Body of pancreas (tissue), 4 donors: ENCODE measurements around the gene RICTOR. TPM values are rescaled to one million over a fixed set of nuclear protein-coding genes. Genes with fewer than 3 reads are reported as not detected.

Experiments used
- ATAC-seq: fragments of 150-250 bp; one replicate; pipeline ENCODE4 v1.9.1; 2016
- DNase-seq, 4 donors: peaks; one replicate each; pipeline ENCODE4 v3.0.0-alpha.2; 2019
- H3K27ac ChIP-seq, 4 donors: fragments of 200-600 bp; sonication (generic); 1 replicate in 3 of 4; 2 replicates in 1 of 4; pipeline versions ENCODE4 v1.5.1 to v1.6.1; 2016 to 2019; ENCODE audit warnings: mild to moderate bottlenecking in 1 of 4, mixed read lengths in 1 of 4, moderate library complexity in 1 of 4
- H3K27me3 ChIP-seq, 2 donors: fragments of 200-600 bp; sonication (generic); one replicate each; pipeline ENCODE4 v1.6.0; 2016; ENCODE audit warnings: mild to moderate bottlenecking in 1 of 2
- H3K36me3 ChIP-seq, 2 donors: fragments of 200-600 bp; sonication (generic); replicated peaks in 1 of 2; 2 replicates each; pipeline ENCODE4 v1.5.1; 2016; ENCODE audit warnings: low read depth in 2 of 2; ENCODE audit not compliant: insufficient read depth in 1 of 2
- H3K4me1 ChIP-seq: fragments of 200-600 bp; sonication (generic); one replicate; pipeline ENCODE4 v1.6.0; 2016
- H3K4me3 ChIP-seq, 2 donors: fragments of 200-600 bp; sonication (generic); 1 replicate in 1 of 2; 2 replicates in 1 of 2; pipeline ENCODE4 v1.5.1; 2016 to 2019
- H3K9me3 ChIP-seq, 3 donors: fragments of 200-600 bp; sonication (generic); 1 replicate in 2 of 3; 2 replicates in 1 of 3; pipeline ENCODE4 v1.5.1; 2016
- CTCF ChIP-seq, 7 experiments: fragments of 450-650 bp in 4 of 7; fragments of 200-600 bp in 3 of 7; sonication (generic) in 3 of 7; IDR thresholded peaks; one replicate each; pipeline ENCODE4 v1.5.1; 2016 to 2019; ENCODE audit warnings: antibody characterized with exemption in 7 of 7
- POLR2A ChIP-seq, 3 donors: fragments of 450-650 bp; IDR thresholded peaks; one replicate each; pipeline ENCODE4 v1.6.1; 2016; ENCODE audit warnings: antibody characterized with exemption in 3 of 3, mild to moderate bottlenecking in 2 of 3
- WGBS, 2 donors: methylation state at CpG; one replicate each; pipeline ENCODE4 v1.1.5; 2017; 5-methylcytosine and 5-hydroxymethylcytosine counted together
- intact Hi-C: fragments of 100-400 bp; cut with DNase I; formaldehyde crosslinking; loops from one replicate; pipeline ENCODE4 v1.15.1; 2023
- total RNA-seq, 2 donors: library from RNA; depleted of rRNA; stranded (reverse); fragments of >200 nt; gene quantifications; one replicate each; pipeline ENCODE4 v1.1.0, GENCODE V29; 2016

RICTOR gene
- total RNA-seq, 2 donors from 2014 or later, result 20.8 to 27.5 TPM

DNA sequence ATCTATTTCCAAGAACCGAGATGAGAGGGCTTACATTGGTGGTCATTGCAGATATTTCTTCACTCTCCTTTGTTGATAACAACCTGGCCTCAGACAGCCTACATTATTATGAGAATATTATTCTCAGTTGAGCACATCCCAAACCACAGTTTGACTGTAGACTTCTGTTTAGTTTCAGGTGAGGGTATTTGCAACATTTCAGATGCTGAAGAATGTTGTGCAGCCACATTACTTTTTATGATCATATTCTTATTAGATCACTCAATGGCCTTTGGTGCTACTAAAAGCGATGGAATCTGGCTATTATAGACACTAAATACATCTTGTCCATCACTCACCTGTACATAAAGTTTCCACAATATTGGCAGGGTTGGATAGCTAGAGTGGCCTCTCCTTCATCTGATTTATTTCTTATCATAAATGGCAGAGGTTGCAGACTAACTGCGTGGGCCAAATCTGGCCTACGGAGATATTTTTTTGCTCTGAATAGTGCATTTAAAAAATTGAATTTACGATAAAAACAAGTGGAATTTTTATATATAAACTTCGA is 26.2 kb upstream of the RICTOR start:
- WGBS, 2 donors, result 66 to 67% methylated on average over 6 of the region's 6 CpGs
- intact Hi-C loops, result no loop called here
- ATAC-seq, result no peak

GRCh38 chr5:39099831-39100230 is 25.6 kb upstream of the RICTOR start:
- Histone ChIP-seq H3K36me3 (no peaks in the 10 kb centered on the region), H3K27ac (no peak overlapping the region), H3K27me3 (no peaks in the 10 kb centered on the region), H3K4me3 (no peak overlapping the region), H3K4me1 (no peaks in the 10 kb centered on the region), H3K9me3 (no peaks in the 10 kb centered on the region)
- TF ChIP-seq POLR2A (IDR thresholded peaks at IDR 0.05) (no peak), CTCF (IDR thresholded peaks at IDR 0.05) (no peak)
- no peak for ATAC-seq
- DNase-seq, result no peak
- intact Hi-C loops, result no loop called here

More for the DNA sequence above, 26.2 kb upstream of the RICTOR start:
- Histone ChIP-seq H3K27ac (no peak overlapping the region), H3K4me3 (no peak overlapping the region), H3K4me1 (no peaks in the 10 kb centered on the region), H3K36me3 (no peaks in the 10 kb centered on the region), H3K27me3 (no peaks in the 10 kb centered on the region), H3K9me3 (no peaks in the 10 kb centered on the region)
- no peak for DNase-seq
- TF ChIP-seq CTCF (IDR thresholded peaks at IDR 0.05) (no peak), POLR2A (IDR thresholded peaks at IDR 0.05) (no peak)

- intact Hi-C loops, result no loop called here
- TF ChIP-seq POLR2A (IDR thresholded peaks at IDR 0.05), result no peak
- TF ChIP-seq CTCF (IDR thresholded peaks at IDR 0.05), result no peak
- Histone ChIP-seq H3K36me3 (no peaks in the 10 kb centered on the region), H3K4me3 (no peak overlapping the region), H3K4me1 (no peaks in the 10 kb centered on the region), H3K27me3 (no peaks in the 10 kb centered on the region), H3K27ac (no peak overlapping the region), H3K9me3 (no peaks in the 10 kb centered on the region)
- DNase-seq (no peak), ATAC-seq (no peak)
- WGBS, 2 donors, result 18 to 28% methylated on average over 1 of the region's 1 CpG
Measured at GRCh38 chr5:39093352-39093751, 19.2 kb upstream of the RICTOR start.

DNA sequence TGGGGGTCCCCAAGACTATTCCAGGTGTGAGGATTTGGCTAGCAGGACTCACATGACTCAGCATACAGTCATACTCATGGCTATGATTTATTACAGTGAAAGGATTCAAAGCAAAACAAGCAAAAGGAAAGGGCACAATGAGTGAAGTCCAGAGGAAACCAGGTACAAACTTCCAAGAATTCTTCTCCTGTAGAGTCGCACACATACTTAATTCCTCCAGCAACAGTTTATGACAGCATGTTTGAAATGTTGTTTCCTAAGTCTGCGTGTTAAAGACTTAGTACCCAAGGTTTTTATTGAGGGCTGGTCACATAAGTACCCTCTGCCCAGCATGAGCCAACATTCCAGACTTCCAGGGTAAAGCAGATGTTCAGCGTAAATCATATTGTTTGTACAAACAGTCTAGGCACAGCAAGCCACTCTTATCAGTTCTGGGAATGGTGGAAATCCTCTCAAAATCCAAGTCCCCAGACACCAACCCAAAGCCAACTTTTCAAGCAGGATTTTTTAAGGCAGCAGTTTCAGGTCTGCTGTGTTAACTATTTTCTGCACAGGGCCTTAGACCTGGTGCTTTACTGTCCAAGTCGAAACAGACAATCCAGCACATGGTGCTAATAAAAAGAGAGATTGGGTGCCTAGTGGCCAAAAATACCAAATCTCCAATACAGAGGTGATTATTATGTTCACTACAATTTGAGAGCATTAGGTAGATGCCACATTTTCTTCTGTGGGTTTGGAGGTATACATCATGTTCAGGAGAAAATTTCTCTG is 18.6 kb upstream of the RICTOR start:
- no peaks in the 10 kb centered on the region for H3K9me3 ChIP-seq
- intact Hi-C loops, result no loop called here
- H3K36me3 ChIP-seq, result no peaks in the 10 kb centered on the region
- 64 to 67% methylated on average over 4 of the region's 4 CpGs for WGBS, 2 donors
- TF ChIP-seq CTCF (IDR thresholded peaks at IDR 0.05), result no peak
- TF ChIP-seq POLR2A (IDR thresholded peaks at IDR 0.05), result no peak
- no peaks in the 10 kb centered on the region for H3K27me3 ChIP-seq
- no peak overlapping the region for H3K4me3 ChIP-seq
- H3K4me1 ChIP-seq, result no peaks in the 10 kb centered on the region
- no peak overlapping the region for H3K27ac ChIP-seq
- DNase-seq (no peak), ATAC-seq (no peak)
